Vagina (tissue), 2 donors: Measurements from ENCODE around the gene NPAS1.

Experiments
- POLR2A ChIP-seq, 2 donors: fragments of 450-650 bp; IDR thresholded peaks; one replicate each; pipeline ENCODE4 v1.6.1; 2017; ENCODE audit warnings: antibody characterized with exemption in 2 of 2, mild to moderate bottlenecking in 2 of 2, moderate library complexity in 2 of 2
- POLR2AphosphoS5 ChIP-seq, 2 donors: sonication (generic); formaldehyde crosslinking; IDR thresholded peaks; one replicate each; pipeline ENCODE4 v1.9.0; 2017; ENCODE audit warnings: antibody characterized with exemption in 2 of 2, mild to moderate bottlenecking in 2 of 2, low read depth in 1 of 2; ENCODE audit not compliant: insufficient read depth in 1 of 2

GRCh38 chr19:47073574-47073973 is 53.9 kb downstream of the NPAS1 start:
- TF ChIP-seq POLR2AphosphoS5 (IDR thresholded peaks at IDR 0.05; ENCODE audit: insufficient read depth in 1 of 2, low read depth in 1 of 2): no peak
- TF ChIP-seq POLR2A (IDR thresholded peaks at IDR 0.05): no peak
